PC-3 (cell line): ENCODE results near the gene PLEKHN1.

Experiments used
- CTCF ChIP-seq: fragments of 300-600 bp; sonication (generic); conservative IDR thresholded peaks from 2 replicates; pipeline ENCODE4 v1.5.1; 2017; ENCODE audit warnings: antibody characterized with exemption, low read depth, mild to moderate bottlenecking, low read length
- EZH2 ChIP-seq: fragments of 300-600 bp; sonication (generic); IDR thresholded peaks from one replicate; pipeline ENCODE4 v1.6.1; 2017; ENCODE audit warnings: antibody characterized with exemption, mild to moderate bottlenecking, low read length; ENCODE audit not compliant: unreplicated experiment

GRCh38 chr1:967466-968343 lies 1.4 kb downstream of the PLEKHN1 start:
- TF ChIP-seq CTCF (no peak), EZH2 (no peak)
